Cortex of kidney (tissue), 1 donor: Measurements from ENCODE around the gene IFNA21.
"Not testable (repeated sequence)": the region's sequence is repeated elsewhere in the genome, so short reads cannot be mapped to it uniquely, and the experiment has no call there.

Experiments used
- DNase-seq: peaks from one replicate; lab custom pipeline; 2025; lab: John Stamatoyannopoulos, UW

IFNA21 gene

DNA sequence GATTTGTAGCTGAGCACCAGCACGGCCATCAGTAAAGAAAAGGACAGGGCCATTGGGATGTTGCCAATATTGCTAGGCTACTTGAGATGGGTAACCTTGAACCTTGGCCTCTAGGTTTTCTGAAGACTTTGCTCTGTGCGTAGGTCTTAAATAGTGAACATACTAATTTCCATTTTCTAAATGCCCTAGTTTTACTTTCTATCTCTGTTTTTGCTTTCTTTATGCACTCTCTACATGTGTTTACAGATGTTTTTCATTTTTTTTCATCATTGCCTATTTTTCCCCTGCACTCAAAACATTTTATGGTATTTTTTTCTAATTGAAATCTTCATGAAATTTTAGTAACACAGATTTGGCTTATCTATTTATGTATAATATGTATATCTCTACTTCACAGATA, at the start of gene IFNA21:
Gene IFNA21, minus strand, starts transcription at position 101 of the 400 bp plus-strand sequence. Its CDS starts 48 bp downstream, at position 53.
- DNase-seq, result not testable (repeated sequence)

DNA sequence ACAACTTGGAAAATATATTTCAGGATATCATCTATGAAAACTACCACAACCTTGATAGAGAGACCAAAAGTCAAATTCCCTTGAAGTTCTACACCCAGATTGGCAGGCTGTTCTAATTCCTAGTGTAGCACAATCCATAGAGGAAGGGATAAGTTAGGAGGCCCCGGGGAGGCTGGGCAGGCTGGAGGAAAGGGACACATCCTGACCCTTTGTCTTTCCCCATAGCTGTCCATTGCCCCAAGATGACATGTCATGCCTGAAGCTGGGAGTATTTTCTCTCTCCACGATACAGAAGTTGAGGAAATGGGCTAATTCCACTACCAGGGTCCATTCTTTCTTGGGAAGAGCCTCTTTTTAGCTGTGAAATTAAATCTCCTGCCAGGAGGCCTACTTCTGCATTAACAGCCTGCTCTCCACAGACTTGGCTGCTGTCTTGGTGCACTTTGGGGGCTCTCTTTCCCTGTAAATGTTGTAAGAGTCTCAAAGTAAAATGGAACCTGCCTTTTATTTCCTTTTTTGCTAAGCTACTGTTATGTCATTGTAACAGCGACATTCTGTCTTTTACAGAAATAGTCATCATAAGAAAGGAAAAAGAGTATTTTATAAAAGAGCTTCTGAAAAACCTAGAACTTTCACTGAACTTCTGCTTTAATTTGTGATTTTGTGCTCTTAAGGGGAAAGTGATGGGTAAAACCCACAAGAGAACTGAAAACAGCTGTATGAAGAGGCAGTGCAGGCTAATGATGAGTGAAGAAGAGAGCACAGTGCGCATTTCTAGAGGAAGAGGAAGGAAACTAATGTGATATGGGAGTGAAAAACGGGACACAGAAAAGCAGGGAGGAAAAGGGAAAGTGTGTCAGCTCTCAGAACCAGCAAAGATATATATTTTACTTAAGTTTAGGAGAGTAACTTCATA, 47.2 kb upstream of the IFNA21 start:
- not testable (repeated sequence) for DNase-seq

DNA sequence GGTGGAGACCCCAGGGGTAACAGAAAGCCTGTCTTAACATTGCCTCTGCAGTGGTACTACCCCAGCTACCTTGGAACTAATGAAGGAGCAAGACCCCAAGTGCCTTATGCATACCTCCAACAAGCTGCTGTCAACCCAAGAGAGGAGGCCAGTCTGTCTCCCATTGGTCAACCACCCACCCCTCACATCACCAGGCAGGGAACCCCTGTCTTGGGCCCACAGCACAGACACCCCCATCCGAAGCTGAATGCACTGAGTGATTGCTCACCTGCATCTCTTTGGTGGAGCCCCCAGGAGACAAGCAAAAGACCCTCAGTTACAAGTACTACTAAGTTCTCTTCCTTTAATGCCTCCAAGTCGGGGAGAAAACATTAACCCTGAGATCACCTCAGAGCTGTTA, 45.7 kb upstream of the IFNA21 start:
- not testable (repeated sequence) for DNase-seq

DNA sequence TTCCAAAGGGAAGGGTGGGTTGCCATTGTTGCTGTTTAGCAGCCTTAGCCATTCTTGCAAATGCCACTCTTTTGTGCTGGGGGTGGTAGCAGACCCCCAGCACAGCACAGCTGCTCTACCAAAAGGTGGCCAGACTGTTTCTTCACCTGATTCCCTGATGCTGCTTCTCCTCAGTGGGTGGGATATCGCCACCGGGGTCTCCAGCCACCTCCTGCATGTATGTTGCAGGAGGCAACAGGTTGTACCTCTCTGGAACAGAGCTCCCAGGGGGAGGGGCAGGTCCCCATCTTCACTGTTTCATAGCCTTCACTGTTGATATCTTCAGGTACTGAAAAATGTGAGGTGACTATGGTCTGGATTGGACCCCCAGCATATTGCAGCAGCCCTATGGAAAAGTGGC, 44.3 kb upstream of the IFNA21 start:
- not testable (repeated sequence) for DNase-seq

DNA sequence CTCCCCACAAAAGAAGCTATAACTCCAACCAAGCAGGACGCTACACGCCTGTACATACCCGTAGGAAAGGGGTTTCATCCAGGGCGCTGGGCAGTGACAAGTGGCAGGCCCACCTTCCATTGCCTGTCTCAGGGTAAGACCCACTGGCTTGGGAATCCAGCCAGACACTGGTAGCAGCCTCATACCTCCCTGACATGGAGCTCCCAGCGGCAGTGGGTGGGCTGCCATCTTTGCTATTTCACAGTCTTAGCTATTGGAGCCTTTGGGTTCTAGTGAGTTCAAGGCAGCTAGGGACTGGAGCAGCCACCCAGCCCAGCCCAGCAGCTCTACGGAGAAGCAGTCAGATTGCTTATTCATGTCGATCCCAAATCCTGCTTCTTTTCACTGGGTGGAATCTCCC, 43.9 kb upstream of the IFNA21 start:
- no peak for DNase-seq

GRCh38 chr9:21207043-21207442, 40.6 kb upstream of the IFNA21 start, which contains the start of gene IFNA10:
TSS of gene IFNA10 (minus strand) at chr9:21207143. CDS start at chr9:21207097, 46 bp downstream.
- not testable (repeated sequence) for DNase-seq

GRCh38 chr9:21205204-21205603, 38.7 kb upstream of the IFNA21 start:
- DNase-seq, result no peak

DNA sequence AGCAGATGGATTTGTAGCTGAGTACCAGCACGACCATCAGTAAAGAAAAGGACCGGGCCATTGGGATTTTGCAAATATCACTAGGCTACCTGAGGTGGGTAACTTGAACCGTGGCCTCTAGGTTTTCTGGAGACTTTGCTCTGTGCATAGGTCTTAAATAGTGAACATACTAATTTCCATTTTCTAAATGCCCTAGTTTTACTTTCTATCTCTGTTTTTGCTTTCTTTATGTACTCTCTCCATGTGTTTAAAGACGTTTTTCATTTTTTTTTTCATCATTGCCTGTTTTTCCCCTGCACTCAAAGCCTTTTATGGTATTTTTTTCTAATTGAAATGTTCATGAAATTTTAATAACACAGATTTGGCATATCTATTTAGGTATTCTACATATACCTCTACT, 35.6 kb upstream of the IFNA21 start, which contains the start of gene IFNA7:
Gene IFNA7, minus strand, starts transcription at position 101 of the 400 bp plus-strand sequence. Its CDS starts 40 bp downstream, at position 61.
- DNase-seq, result not testable (repeated sequence)

DNA sequence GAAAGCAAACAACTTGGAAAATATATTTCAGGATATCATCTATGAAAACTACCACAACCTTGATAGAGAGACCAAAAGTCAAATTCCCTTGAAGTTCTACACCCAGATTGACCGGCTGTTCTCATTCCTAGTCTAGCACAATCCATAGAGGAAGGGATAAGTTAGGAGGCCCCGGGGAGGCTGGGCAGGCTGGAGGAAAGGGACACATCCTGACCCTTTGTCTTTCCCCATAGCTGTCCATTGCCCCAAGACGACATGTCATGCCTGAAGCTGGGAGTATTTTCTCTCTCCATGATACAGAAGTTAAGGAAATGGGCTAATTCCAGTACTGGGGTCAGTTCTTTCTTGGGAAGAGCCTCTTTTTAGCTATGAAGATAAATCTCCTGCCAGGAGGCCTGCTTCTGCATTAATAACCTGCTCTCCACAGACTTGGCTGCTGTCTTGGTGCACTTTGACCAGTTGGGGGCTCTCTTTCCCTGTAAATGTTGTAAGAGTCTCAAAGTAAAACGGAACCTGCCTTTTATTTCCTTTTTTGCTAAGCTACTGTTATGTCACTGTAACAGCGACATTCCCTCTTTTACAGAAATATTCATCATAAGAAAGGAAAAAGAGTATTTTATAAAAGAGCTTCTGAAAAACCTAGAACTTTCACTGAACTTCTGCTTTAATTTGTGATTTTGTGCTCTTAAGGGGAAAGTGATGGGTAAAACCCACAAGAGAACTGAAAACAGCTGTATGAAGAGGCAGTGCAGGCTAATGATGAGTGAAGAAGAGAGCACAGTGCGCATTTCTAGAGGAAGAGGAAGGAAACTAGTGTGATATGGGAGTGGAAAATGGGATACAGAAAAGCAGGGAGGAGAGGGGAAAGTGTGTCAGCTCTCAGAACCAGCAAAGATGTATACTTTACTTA, 28.7 kb upstream of the IFNA21 start:
- DNase-seq, result not testable (repeated sequence)

DNA sequence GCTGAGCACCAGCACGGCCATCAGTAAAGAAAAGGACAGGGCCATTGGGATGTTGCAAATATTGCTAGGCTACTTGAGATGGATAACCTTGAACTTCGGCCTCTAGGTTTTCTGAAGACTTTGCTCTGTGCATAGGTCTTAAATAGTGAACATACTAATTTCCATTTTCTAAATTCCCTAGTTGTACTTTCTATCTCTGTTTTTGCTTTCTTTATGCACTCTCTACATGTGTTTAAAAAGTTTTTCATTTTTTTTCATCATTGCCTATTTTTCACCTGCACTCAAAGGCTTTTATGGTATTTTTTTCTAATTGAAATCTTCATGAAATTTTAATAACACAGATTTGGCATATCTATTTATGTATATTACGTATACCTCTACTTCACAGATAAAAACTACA, 21.0 kb upstream of the IFNA21 start, which contains the start of gene IFNA4:
Gene IFNA4, minus strand, starts transcription at position 101 of the 400 bp plus-strand sequence. Its CDS starts 56 bp downstream, at position 45.
- DNase-seq, result not testable (repeated sequence)

GRCh38 chr9:21182810-21183736, 16.6 kb upstream of the IFNA21 start:
- not testable (repeated sequence) for DNase-seq

GRCh38 chr9:21174671-21175070, 8.2 kb upstream of the IFNA21 start:
- no peak for DNase-seq

DNA sequence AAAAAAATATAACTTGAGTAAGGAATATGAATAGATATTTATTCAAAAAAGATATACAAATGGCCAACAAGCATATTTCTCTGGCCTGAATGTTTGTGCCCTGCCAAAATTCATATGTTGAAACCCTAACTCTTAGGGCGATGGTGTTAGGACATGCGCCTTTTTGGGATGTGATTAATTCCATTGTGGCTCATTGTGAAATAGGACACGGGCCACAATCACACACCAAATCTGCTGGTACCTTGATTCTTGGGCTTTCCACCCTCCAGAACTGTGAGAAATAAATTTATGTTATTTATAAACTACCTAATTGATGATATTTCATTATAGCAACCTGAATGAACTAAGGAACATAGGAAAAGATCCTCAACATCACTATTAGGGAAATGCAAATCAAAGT, 5.7 kb upstream of the IFNA21 start:
- no peak for DNase-seq

GRCh38 chr9:21171351-21171750, 4.9 kb upstream of the IFNA21 start:
- no peak for DNase-seq

- no peak for DNase-seq
Observed at GRCh38 chr9:21165516-21165915, 944 bp downstream of the IFNA21 start.

DNA sequence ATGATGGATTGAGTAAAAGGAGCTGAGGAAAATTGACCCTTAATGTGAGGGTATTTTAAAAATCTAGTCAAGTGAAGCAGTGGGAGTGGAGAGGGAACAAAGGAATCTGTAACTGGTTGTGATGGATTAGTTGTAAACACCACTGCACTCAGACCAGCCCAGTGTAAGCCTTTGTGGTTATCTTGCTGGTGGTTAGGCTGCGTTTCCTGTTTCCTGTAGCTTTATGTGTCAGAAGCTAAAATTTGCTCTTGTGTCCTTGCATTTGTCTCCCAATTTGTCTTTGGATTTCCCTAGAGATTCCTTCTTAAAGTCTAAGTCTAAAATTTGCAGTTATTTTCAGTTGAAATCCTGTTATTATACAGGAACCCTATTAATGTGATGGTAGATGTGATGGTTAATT, 6.3 kb downstream of the IFNA21 start:
- no peak for DNase-seq

DNA sequence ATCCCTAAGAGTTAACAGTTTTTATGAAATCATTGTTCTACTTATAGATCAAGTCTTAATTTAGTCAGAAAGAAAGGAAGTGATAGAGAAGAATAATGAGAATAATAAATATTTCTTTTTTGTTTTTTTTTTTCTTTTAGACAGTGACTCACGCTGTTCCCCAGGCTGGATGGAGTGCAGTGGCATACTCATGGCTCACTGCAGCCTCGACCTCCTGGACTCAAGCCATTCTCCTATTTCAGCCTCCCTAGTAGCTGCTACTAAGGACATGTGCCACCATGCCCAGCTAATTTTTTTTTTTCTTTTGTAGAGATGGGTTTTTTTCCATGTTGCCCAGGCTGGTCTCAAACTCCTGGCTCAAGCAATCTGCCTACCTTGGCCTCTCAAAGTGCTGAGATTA, 11.0 kb downstream of the IFNA21 start:
- DNase-seq, result no peak

DNA sequence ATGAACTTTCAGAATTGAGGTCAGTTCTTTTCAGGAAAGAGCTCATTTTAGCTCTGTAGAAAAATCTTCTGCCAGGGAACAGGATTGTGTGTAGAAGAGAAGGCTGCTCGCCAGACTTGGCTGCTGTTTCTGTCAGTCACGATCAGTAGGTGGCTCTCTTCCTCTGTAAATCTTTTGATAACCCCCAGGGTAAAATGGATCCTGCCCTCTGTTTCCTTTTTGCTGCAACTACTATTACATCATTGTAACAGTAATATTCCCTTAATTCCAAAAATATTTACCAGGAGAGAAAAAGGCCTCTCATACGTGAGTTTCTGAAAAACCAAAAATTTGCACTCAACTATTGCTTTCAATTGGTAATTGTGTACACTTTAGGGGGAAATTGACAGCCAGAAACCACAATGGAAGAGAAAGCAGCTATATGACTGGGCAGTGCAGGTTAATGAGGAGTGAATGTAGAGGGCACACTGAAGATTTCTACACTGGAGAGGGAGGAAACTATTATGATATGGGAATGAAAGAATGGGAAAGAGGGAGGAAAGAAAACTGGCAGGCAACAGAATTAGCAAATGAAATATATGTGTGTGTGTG, 12.3 kb downstream of the IFNA21 start:
- DNase-seq, result no peak

GRCh38 chr9:21153336-21154017, 13.0 kb downstream of the IFNA21 start:
- no peak for DNase-seq

DNA sequence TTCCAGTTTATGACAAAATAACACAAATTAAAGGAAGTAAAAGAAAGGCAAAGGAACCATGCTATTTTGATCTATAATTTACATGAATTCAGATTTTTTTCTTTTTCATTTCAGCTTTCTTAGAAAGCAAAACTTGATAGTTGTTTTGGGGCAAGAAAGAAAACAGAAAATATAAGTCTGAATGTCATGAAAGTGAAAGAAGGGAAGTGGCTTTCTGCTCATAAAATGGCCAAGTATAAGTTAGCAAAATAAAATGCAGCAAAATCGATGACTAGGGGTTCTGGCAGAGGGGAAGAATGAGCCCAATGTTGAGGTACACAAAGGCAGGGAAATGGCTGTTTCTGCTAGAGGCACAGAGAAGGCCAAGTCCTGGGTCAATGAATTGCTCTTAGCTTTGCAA, 21.9 kb downstream of the IFNA21 start:
- DNase-seq, result no peak
